MM.1S (cell line): ENCODE data around the gene AQP1.

Experiments
- EZH2 ChIP-seq: fragments of 300-600 bp; sonication (generic); optimal IDR thresholded peaks from 2 replicates; pipeline ENCODE3; 2017; ENCODE audit warnings: low read depth, mild to moderate bottlenecking, antibody characterized with exemption, low read length, mixed read lengths
- EZH2phosphoT487 ChIP-seq: fragments of 300-600 bp; sonication (generic); IDR thresholded peaks from 2 replicates; pipeline ENCODE4 v1.6.1; 2018; ENCODE audit warnings: antibody characterized with exemption, low read length
- TF ChIP-seq, protein P1 (sequence below): fragments of 300-600 bp; sonication (generic); IDR thresholded peaks from 2 replicates; pipeline ENCODE4 v1.5.1; 2016; ENCODE audit warnings: antibody characterized with exemption, low read length, mixed read lengths

DNA sequence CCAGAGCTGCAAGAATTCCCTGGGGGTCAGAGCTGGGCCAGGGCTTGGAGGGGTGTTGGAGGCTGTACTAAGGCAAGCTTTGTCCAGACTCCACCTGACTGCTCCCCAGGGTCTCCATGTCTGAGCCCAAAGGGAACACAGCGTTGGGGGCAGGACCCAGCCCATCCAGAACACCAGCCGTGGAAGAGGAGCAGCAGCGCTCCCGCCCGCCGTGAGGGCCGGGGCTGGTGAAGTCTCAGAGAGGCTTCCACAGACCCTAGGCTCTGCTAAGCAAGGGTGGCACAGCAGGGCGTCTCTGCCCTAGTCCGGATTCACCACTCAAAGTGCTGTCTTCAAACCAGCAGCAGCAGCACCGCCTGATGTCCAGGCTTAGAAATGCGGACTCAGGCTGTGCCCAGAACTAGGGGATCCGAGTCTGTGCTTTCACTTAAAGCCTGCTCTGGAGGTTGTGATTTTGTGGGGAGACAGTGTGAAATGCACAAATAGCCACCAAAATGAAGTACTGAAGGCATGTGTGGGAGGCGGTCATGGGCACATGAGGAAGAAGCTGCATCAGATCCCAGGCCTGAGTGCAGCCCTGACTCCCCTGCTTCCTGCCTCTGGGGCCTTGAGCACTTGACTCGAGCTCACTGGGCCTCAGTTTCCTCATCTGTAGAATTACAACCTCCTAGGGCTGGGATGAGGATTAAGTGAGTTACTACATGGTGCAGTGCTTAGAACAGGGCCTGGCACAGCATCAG, 16.6 kb upstream of the AQP1 start:
- TF ChIP-seq, protein P1, sequence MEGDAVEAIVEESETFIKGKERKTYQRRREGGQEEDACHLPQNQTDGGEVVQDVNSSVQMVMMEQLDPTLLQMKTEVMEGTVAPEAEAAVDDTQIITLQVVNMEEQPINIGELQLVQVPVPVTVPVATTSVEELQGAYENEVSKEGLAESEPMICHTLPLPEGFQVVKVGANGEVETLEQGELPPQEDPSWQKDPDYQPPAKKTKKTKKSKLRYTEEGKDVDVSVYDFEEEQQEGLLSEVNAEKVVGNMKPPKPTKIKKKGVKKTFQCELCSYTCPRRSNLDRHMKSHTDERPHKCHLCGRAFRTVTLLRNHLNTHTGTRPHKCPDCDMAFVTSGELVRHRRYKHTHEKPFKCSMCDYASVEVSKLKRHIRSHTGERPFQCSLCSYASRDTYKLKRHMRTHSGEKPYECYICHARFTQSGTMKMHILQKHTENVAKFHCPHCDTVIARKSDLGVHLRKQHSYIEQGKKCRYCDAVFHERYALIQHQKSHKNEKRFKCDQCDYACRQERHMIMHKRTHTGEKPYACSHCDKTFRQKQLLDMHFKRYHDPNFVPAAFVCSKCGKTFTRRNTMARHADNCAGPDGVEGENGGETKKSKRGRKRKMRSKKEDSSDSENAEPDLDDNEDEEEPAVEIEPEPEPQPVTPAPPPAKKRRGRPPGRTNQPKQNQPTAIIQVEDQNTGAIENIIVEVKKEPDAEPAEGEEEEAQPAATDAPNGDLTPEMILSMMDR, result no peak
- TF ChIP-seq EZH2phosphoT487 (no peak), EZH2 (no peak)
